ENCODE measurements around the gene CHN2.

The CHN2 gene

DNA sequence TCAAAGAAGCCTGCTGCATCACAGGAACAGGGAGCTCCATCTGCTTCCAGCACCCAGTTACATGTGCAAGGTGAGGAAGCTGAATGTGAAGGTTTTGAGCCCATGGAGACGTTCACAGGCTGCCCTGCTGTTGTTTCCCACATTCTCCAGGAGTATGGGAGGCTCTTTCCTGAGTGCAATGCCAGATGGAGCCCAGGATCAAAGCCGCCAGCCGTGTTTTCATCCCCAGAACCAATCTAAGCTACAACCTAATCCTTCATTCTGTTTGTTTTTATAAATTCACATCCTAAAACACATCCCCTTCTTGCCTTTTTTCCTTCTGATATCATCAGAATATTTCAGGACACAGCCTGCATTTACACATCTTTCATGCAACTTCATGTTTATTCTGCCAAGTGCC, 270.2 kb downstream of the CHN2 start:
- TF ChIP-seq ZFX (IDR thresholded peaks at IDR 0.05; ENCODE audit: borderline replicate concordance): no peak
- TF ChIP-seq, protein P1, sequence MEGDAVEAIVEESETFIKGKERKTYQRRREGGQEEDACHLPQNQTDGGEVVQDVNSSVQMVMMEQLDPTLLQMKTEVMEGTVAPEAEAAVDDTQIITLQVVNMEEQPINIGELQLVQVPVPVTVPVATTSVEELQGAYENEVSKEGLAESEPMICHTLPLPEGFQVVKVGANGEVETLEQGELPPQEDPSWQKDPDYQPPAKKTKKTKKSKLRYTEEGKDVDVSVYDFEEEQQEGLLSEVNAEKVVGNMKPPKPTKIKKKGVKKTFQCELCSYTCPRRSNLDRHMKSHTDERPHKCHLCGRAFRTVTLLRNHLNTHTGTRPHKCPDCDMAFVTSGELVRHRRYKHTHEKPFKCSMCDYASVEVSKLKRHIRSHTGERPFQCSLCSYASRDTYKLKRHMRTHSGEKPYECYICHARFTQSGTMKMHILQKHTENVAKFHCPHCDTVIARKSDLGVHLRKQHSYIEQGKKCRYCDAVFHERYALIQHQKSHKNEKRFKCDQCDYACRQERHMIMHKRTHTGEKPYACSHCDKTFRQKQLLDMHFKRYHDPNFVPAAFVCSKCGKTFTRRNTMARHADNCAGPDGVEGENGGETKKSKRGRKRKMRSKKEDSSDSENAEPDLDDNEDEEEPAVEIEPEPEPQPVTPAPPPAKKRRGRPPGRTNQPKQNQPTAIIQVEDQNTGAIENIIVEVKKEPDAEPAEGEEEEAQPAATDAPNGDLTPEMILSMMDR (IDR thresholded peaks at IDR 0.05): no peak
- no peak overlapping the region for H3K27ac ChIP-seq

- TF ChIP-seq, protein P1 (IDR thresholded peaks at IDR 0.05): no peak
- TF ChIP-seq ZFX (IDR thresholded peaks at IDR 0.05; ENCODE audit: borderline replicate concordance): no peak
- no peak overlapping the region for H3K27ac ChIP-seq
Observed at GRCh38 chr7:29467193-29467926, 272.8 kb downstream of the CHN2 start.

GRCh38 chr7:29468196-29468595, 273.6 kb downstream of the CHN2 start:
- H3K27ac ChIP-seq: no peak overlapping the region
- TF ChIP-seq, protein P1 (IDR thresholded peaks at IDR 0.05): no peak
- no peak for TF ChIP-seq ZFX (IDR thresholded peaks at IDR 0.05; ENCODE audit: borderline replicate concordance)

- no peak overlapping the region for H3K27ac ChIP-seq
Observed at GRCh38 chr7:29469281-29469680, 274.7 kb downstream of the CHN2 start.

GRCh38 chr7:29469976-29470557, 275.5 kb downstream of the CHN2 start:
- no peak overlapping the region for H3K27ac ChIP-seq
- TF ChIP-seq, protein P1 (IDR thresholded peaks at IDR 0.05): no peak
- TF ChIP-seq ZFX (IDR thresholded peaks at IDR 0.05; ENCODE audit: borderline replicate concordance): no peak

More at GRCh38 chr7:29469281-29469680, 274.7 kb downstream of the CHN2 start:
- TF ChIP-seq ZFX (IDR thresholded peaks at IDR 0.05; ENCODE audit: borderline replicate concordance): no peak
- TF ChIP-seq, protein P1 (IDR thresholded peaks at IDR 0.05): no peak

- H3K27ac ChIP-seq: no peak overlapping the region
- TF ChIP-seq, protein P1 (IDR thresholded peaks at IDR 0.05): no peak
- no peak for TF ChIP-seq ZFX (IDR thresholded peaks at IDR 0.05; ENCODE audit: borderline replicate concordance)
Observed at GRCh38 chr7:29471444-29472138, 277.0 kb downstream of the CHN2 start.

- H3K27ac ChIP-seq: no peak overlapping the region
- TF ChIP-seq ZFX (IDR thresholded peaks at IDR 0.05; ENCODE audit: borderline replicate concordance): no peak
- TF ChIP-seq, protein P1 (IDR thresholded peaks at IDR 0.05): no peak
Observed at GRCh38 chr7:29476916-29477315, 282.3 kb downstream of the CHN2 start.

All from 22Rv1 (cell line).